Heart left ventricle (tissue), 16 donors: ENCODE measurements around the gene CDH11. TPM values are rescaled to one million over a fixed set of nuclear protein-coding genes. Genes with fewer than 3 reads are reported as not detected.

ENCODE experiments used
- ATAC-seq, 4 donors: fragments of 200-7000 bp; cut with Tn5 transposase; one replicate each; pipeline ENCODE4 v1.9.1; 2020 to 2022; ENCODE audit warnings: moderate library complexity in 4 of 4, mild to moderate bottlenecking in 3 of 4, moderate number of reproducible peaks in 1 of 4
- DNase-seq, 5 donors: peaks; one replicate each; pipeline ENCODE4 v3.0.0-alpha.2; 2020
- H3K27ac ChIP-seq, 12 donors: fragments of 200-600 bp; sonication (generic) in 4 of 12; one replicate each; pipeline versions ENCODE4 v1.5.0 to v1.8.0; 2016 to 2022; ENCODE audit warnings: mild to moderate bottlenecking in 2 of 12
- H3K27me3 ChIP-seq, 9 donors: fragments of 200-600 bp; sonication (generic) in 2 of 9; one replicate each; pipeline versions ENCODE4 v1.5.1 to v1.8.0; 2016 to 2022; ENCODE audit warnings: mild to moderate bottlenecking in 3 of 9
- H3K36me3 ChIP-seq, 9 donors: fragments of 200-600 bp; sonication (generic) in 2 of 9; one replicate each; pipeline versions ENCODE4 v1.5.0 to v1.8.0; 2018 to 2022; ENCODE audit warnings: mild to moderate bottlenecking in 2 of 9
- H3K4me1 ChIP-seq, 12 donors: fragments of 200-600 bp; sonication (generic) in 4 of 12; one replicate each; pipeline versions ENCODE4 v1.5.0 to v1.8.0; 2016 to 2022; ENCODE audit warnings: mild to moderate bottlenecking in 3 of 12
- H3K4me3 ChIP-seq, 12 donors: fragments of 200-600 bp; sonication (generic) in 4 of 12; one replicate each; pipeline versions ENCODE4 v1.5.0 to v1.8.0; 2017 to 2022; ENCODE audit warnings: mild to moderate bottlenecking in 9 of 12, moderate library complexity in 4 of 12
- H3K9me3 ChIP-seq, 12 donors: fragments of 200-600 bp; sonication (generic) in 4 of 12; one replicate each; pipeline versions ENCODE4 v1.5.0 to v1.8.0; 2016 to 2022; ENCODE audit warnings: mild to moderate bottlenecking in 1 of 12
- POLR2A ChIP-seq, 2 donors: fragments of 450-650 bp; IDR thresholded peaks; one replicate each; pipeline ENCODE4 v1.6.1; 2017; ENCODE audit warnings: antibody characterized with exemption in 2 of 2, mild to moderate bottlenecking in 2 of 2, moderate library complexity in 2 of 2
- WGBS, 4 donors: extraction: QIAGEN DNeasy Blood & Tissue Kit in 2 of 4; methylation state at CpG; one replicate each; pipeline versions ENCODE4 v1.1.5 to v1.1.7; 2013 to 2018; 5-methylcytosine and 5-hydroxymethylcytosine counted together
- intact Hi-C, 10 donors: fragments of 100-400 bp; cut with DNase I; formaldehyde crosslinking; loops; one replicate each; pipeline versions ENCODE4 v1.11.1 to v1.14.2; 2022
- polyA plus RNA-seq, 2 donors: library from polyadenylated mRNA; stranded (reverse); fragments of 200-250 nt; gene quantifications; one replicate each; pipeline ENCODE4 v1.2.3, GENCODE V29; 2013
- total RNA-seq, 9 donors: library from RNA; depleted of rRNA in 2 of 9; stranded (reverse); fragments of >200 nt in 2 of 9; fragmentation: NEBNext Ultra II Directional in 3 of 9; extraction: Animal tissue kit (Norgen Biotek cat#: 25700) in 3 of 9; gene quantifications; one replicate each; pipeline versions ENCODE4 v1.1.0 to v1.2.4, GENCODE V29; 2016 to 2023
- TF ChIP-seq, protein P1 (sequence below), 12 donors: fragments of 200-600 bp; sonication (generic) in 4 of 12; IDR thresholded peaks; one replicate each; pipeline versions ENCODE4 v1.5.0 to v1.8.0; 2018 to 2022; ENCODE audit warnings: antibody characterized with exemption in 12 of 12, mild to moderate bottlenecking in 5 of 12
- donor health status: ischemic (EF 13 %, LVEDD 7.1; RV severe dilation, severe dysfunction).
- donor health status: healthy with polysubstance abuse.
- donor health status: DM: no; HTN: yes; CAD: no.
- donor health status: DM: no; HTN: no; CAD: no.
- donor health status: ischemic (EF 25% LVEDD 6.9; RV normal size, moderate dysfunction).
- donor health status: ischemic (EF 25% LVEDD 5.7; RV mildly dilated, moderate dysfunction).
- donor health status: healthy.
- donor health status: DM: yes; HTN: yes; CAD: no.
- donor health status: ischemic (EF 35%, LVEDD 5.7; RV mildly dilated, moderate dysfunction).
- donor health status: nonischemic (EF 11% LVEDD 7.7; RV severe dilation, severe dysfunction).
- donor health status: DM: yes; HTN: yes; CAD: no.
- donor health status: PGD.
- donor health status: ischemic (EF 29% LVEDD 5.4; RV normal size, mild dysfunction).
- donor health status: nonischemic (EF 23%, LVEDD 6.1; RV moderate dilation, normal function).

The CDH11 gene
- total and polyA plus RNA-seq, 11 donors = 1.4 to 37.1 (median 7.4) TPM

DNA sequence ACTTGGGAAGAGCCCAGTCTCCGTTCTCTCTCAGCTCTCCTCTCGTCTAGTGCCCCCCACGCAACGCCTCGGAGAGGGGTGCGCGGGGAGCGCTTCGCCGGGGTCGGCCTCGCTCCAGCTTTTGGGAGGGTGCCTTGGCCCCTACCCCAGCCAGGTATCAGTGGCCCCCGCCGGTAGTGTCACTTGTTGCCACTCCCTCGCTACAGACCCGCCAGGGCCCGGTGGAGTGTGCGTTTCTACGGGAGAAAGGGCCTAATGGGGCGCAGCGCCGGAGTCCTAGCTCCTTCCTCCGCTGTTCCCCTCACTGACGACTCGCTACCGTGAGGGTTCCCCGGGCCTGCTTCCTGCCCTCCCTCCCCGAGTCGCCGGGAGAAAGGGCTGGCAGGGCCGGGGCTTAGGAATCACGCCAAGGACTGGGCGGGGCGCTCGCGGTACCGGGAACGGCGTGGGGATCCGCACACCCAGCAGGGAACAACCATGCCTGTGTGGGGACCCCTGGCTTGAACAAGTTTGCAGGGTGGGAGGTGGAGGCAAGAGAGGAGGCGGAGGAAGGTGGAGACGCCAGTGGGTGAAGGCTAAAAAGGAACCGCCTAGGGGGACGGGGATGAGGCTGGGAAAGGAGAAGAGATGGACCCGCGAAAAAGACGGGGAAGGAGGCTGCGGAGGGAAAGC lies 997 bp upstream of the CDH11 start:
- DNase-seq (peak; percentile 52 to 75 (median 63)), ATAC-seq (peak; percentile 31 to 62 (median 58))
- WGBS, 4 donors = 1% methylated on average over 35 to 48 of the region's 48 CpGs
- peak overlapping the region; percentile 56 to 92 (median 77) for H3K27ac ChIP-seq
- H3K27me3 ChIP-seq = peaks cover 0 to 36% (median 3%) of the 10 kb centered on the region in 9 donors
- peaks cover 0 to 27% (median under 1%) of the 10 kb centered on the region in 12 donors for H3K4me1 ChIP-seq
- no peaks in the 10 kb centered on the region for H3K9me3 ChIP-seq
- H3K4me3 ChIP-seq = peak overlapping the region; percentile 33 to 76 (median 65)
- H3K36me3 ChIP-seq = no peaks in the 10 kb centered on the region
- intact Hi-C loops = loop anchor here in 1 of 10 donors (5.0 to 10.0 kb wide), 3 partner anchors 59 to 1142 kb away; no protein-coding TSS in a partner anchor
- TF ChIP-seq, protein P1, sequence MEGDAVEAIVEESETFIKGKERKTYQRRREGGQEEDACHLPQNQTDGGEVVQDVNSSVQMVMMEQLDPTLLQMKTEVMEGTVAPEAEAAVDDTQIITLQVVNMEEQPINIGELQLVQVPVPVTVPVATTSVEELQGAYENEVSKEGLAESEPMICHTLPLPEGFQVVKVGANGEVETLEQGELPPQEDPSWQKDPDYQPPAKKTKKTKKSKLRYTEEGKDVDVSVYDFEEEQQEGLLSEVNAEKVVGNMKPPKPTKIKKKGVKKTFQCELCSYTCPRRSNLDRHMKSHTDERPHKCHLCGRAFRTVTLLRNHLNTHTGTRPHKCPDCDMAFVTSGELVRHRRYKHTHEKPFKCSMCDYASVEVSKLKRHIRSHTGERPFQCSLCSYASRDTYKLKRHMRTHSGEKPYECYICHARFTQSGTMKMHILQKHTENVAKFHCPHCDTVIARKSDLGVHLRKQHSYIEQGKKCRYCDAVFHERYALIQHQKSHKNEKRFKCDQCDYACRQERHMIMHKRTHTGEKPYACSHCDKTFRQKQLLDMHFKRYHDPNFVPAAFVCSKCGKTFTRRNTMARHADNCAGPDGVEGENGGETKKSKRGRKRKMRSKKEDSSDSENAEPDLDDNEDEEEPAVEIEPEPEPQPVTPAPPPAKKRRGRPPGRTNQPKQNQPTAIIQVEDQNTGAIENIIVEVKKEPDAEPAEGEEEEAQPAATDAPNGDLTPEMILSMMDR (IDR thresholded peaks at IDR 0.05) = no peak
- peak in 1 of 2 donors; percentile 13 for TF ChIP-seq POLR2A (IDR thresholded peaks at IDR 0.05)

DNA sequence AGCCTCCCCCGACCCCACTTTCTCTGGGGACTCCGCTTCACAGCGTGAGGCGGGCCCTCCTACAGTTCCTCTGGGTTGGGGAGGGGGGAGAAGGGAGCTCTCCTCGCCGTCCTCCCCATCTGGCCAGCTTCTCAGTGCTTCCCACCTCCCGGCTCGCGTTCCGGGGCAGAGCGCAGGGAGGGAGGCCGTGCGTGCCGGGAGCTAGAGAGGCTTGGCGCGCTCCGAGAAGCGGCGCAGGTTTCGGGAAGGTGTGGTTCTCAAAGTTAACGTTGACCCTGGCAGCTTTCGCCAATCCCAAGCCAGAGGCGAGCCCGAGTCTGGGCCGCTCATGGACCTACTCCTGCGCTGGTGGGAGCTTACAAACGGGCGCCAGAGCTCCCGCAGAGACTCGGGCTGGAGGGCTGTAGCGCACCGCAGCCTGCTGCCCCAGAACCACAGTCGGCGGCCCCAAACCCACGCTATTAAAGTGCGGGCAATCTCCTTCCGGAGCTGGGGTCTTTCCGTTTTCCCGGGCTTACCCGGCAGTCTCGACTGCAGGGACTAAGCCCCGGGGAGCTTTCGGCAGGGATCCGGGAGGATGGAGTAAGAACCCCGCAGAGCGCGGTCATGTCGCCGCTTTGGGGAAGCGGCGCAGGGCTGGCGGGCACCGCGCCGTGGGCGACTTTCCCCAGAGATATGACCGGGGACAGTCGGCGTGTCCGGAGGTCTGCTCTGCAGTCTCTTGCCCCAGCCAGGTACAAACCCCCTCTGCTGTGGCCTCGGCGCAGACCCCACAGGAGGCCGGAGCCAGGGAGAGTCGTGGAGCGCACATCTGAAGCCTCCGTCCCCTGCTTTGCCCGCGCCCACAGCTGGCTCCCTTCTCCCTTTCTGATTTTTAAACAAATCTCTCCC lies 787 bp downstream of the CDH11 start:
- DNase-seq (peak; percentile 18 to 62 (median 34)), ATAC-seq (peak in 3 of 4 donors; percentile 9 to 20 (median 12))
- TF ChIP-seq, protein P1 (IDR thresholded peaks at IDR 0.05) = no peak
- TF ChIP-seq POLR2A (IDR thresholded peaks at IDR 0.05) = no peak
- H3K27ac ChIP-seq = peak overlapping the region; percentile 52 to 92 (median 77)
- intact Hi-C loops = loop anchor here in 1 of 10 donors (5.0 to 10.0 kb wide), 3 partner anchors 61 to 1144 kb away; no protein-coding TSS in a partner anchor
- 0 to 3% (median 1%) methylated on average over 37 to 68 of the region's 68 CpGs for WGBS, 4 donors
- H3K4me3 ChIP-seq = peak overlapping the region; percentile 33 to 76 (median 65)
- no peaks in the 10 kb centered on the region for H3K9me3 ChIP-seq
- H3K36me3 ChIP-seq = no peaks in the 10 kb centered on the region
- H3K4me1 ChIP-seq = peaks cover 0 to 33% (median 5%) of the 10 kb centered on the region in 12 donors
- H3K27me3 ChIP-seq = peaks cover 0 to 36% (median 3%) of the 10 kb centered on the region in 9 donors

DNA sequence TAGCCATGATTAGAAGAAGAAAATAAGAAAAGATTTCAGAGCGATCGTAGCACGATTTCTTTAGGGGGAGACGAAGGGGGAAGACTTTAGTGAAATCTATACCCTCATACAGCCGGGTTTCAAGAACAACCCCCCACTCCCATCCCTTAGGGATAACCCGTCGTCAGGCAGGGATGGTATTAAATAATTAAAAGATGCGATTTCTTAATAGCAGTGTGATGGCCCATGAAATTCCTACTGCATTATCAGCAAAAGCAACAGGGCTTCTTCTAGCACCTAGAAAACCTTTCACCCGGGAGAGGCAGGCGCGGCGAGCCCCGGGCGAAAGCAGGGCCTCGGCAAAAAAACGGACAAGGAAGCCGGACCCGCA lies 1.4 kb downstream of the CDH11 start:
- DNase-seq (no peak), ATAC-seq (no peak)
- H3K4me1 ChIP-seq = peaks cover 0 to 33% (median 5%) of the 10 kb centered on the region in 12 donors
- no peaks in the 10 kb centered on the region for H3K9me3 ChIP-seq
- no peak for TF ChIP-seq POLR2A (IDR thresholded peaks at IDR 0.05)
- TF ChIP-seq, protein P1 (IDR thresholded peaks at IDR 0.05) = no peak
- H3K4me3 ChIP-seq = peak overlapping the region; percentile 33 to 76 (median 65)
- intact Hi-C loops = loop anchor here in 1 of 10 donors (5.0 to 10.0 kb wide), 3 partner anchors 62 to 1144 kb away; no protein-coding TSS in a partner anchor
- peak overlapping the region; percentile 52 to 92 (median 77) for H3K27ac ChIP-seq
- H3K36me3 ChIP-seq = no peaks in the 10 kb centered on the region
- WGBS, 4 donors = 19 to 35% (median 28%) methylated on average over 12 to 18 of the region's 18 CpGs
- peaks cover 0 to 36% (median 3%) of the 10 kb centered on the region in 9 donors for H3K27me3 ChIP-seq
